PC-9 (cell line): ENCODE results near the gene DNM3.

ENCODE experiments used
- CTCF ChIP-seq: fragments of 200-600 bp; sonication (generic); conservative IDR thresholded peaks from 2 replicates; pipeline ENCODE4 v1.6.1; 2017; ENCODE audit warnings: mixed run types, antibody characterized with exemption, mild to moderate bottlenecking, moderate library complexity
- EZH2 ChIP-seq: fragments of 200-600 bp; sonication (generic); IDR thresholded peaks from 2 replicates; pipeline ENCODE4 v1.8.0; 2017; ENCODE audit warnings: antibody characterized with exemption, low read depth

GRCh38 chr1:172040466-172040865, 199.2 kb downstream of the DNM3 start:
- TF ChIP-seq EZH2: no peak
- no peak for TF ChIP-seq CTCF
